Measurements from ENCODE around the gene FAM221B.

FAM221B gene

GRCh38 chr9:35828716-35829083, at the start of gene FAM221B:
Gene FAM221B, minus strand, starts transcription at chr9:35828732. Its CDS starts 2,571 bp downstream, at chr9:35826161.
- DNase-seq (ENCODE audit: low read depth in 2 of 3, low spot score in 2 of 3), result no peak

GRCh38 chr9:35872505-35872904, 44.0 kb upstream of the FAM221B start:
- DNase-seq (ENCODE audit: low read depth in 2 of 3, low spot score in 2 of 3), result no peak

- no peak for DNase-seq (ENCODE audit: low read depth in 2 of 3, low spot score in 2 of 3)
Measured at GRCh38 chr9:35871545-35871944, 43.0 kb upstream of the FAM221B start.

- DNase-seq (ENCODE audit: low read depth in 2 of 3, low spot score in 2 of 3), result no peak
Measured at GRCh38 chr9:35870351-35870923, 41.9 kb upstream of the FAM221B start, which contains the start of gene OR13J1. Gene OR13J1, minus strand, starts transcription at chr9:35870401. Its CDS starts 0 bp downstream, at chr9:35870401.

GRCh38 chr9:35869621-35870216, 41.2 kb upstream of the FAM221B start:
- no peak for DNase-seq (ENCODE audit: low read depth in 2 of 3, low spot score in 2 of 3)

GRCh38 chr9:35868933-35869332, 40.4 kb upstream of the FAM221B start:
- no peak for DNase-seq (ENCODE audit: low read depth in 2 of 3, low spot score in 2 of 3)

GRCh38 chr9:35867538-35867937, 39.0 kb upstream of the FAM221B start:
- no peak for DNase-seq (ENCODE audit: low read depth in 2 of 3, low spot score in 2 of 3)

- no peak for DNase-seq (ENCODE audit: low read depth in 2 of 3, low spot score in 2 of 3)
Measured at GRCh38 chr9:35864695-35865255, 36.2 kb upstream of the FAM221B start.

GRCh38 chr9:35863583-35863982, 35.1 kb upstream of the FAM221B start:
- no peak for DNase-seq (ENCODE audit: low read depth in 2 of 3, low spot score in 2 of 3)

GRCh38 chr9:35862328-35862727, 33.8 kb upstream of the FAM221B start:
- no peak for DNase-seq (ENCODE audit: low read depth in 2 of 3, low spot score in 2 of 3)

- DNase-seq (ENCODE audit: low read depth in 2 of 3, low spot score in 2 of 3), result no peak
Measured at GRCh38 chr9:35861161-35861897, 32.8 kb upstream of the FAM221B start.

GRCh38 chr9:35859990-35860339, 31.4 kb upstream of the FAM221B start:
- no peak for DNase-seq (ENCODE audit: low read depth in 2 of 3, low spot score in 2 of 3)

GRCh38 chr9:35859310-35859989, 30.9 kb upstream of the FAM221B start:
- DNase-seq (ENCODE audit: low read depth in 2 of 3, low spot score in 2 of 3), result no peak

GRCh38 chr9:35858458-35858857, 29.9 kb upstream of the FAM221B start:
- no peak for DNase-seq (ENCODE audit: low read depth in 2 of 3, low spot score in 2 of 3)

- DNase-seq (ENCODE audit: low read depth in 2 of 3, low spot score in 2 of 3), result no peak
Measured at GRCh38 chr9:35856882-35857281, 28.4 kb upstream of the FAM221B start.

- no peak for DNase-seq (ENCODE audit: low read depth in 2 of 3, low spot score in 2 of 3)
Measured at GRCh38 chr9:35856206-35856605, 27.7 kb upstream of the FAM221B start.

- DNase-seq (ENCODE audit: low read depth in 2 of 3, low spot score in 2 of 3), result no peak
Measured at GRCh38 chr9:35854091-35854762, 25.7 kb upstream of the FAM221B start.

GRCh38 chr9:35852876-35853865, 24.6 kb upstream of the FAM221B start:
- no peak for DNase-seq (ENCODE audit: low read depth in 2 of 3, low spot score in 2 of 3)

GRCh38 chr9:35852267-35852815, 23.8 kb upstream of the FAM221B start:
- DNase-seq (ENCODE audit: low read depth in 2 of 3, low spot score in 2 of 3), result no peak
